B cell (primary cell): ENCODE data around the gene PGM5. TPM values are rescaled to one million over a fixed set of nuclear protein-coding genes. Genes with fewer than 3 reads are reported as not detected.

Source experiments
- ATAC-seq: fragments of 200-7000 bp; cut with Tn5 transposase; one replicate; pipeline ENCODE4 v1.10.0; 2021; ENCODE audit warnings: low read depth, mild to moderate bottlenecking, moderate number of reproducible peaks, moderate library complexity
- CTCF ChIA-PET: fragments of 350-600 bp; sonication (Branson Sonifier 250); formaldehyde crosslinking; loops from one replicate; lab custom pipeline; 2021; ENCODE audit warnings: antibody characterized with exemption, inconsistent platforms; lab: Charles Lee
- POLR2A ChIA-PET: fragments of 350-600 bp; sonication (Branson Sonifier 250); formaldehyde crosslinking; loops from one replicate; lab custom pipeline; 2021; ENCODE audit warnings: antibody characterized with exemption; lab: Charles Lee
- DNase-seq: peaks from one replicate; pipeline ENCODE4 v3.0.0; 2013
- H2AFZ ChIP-seq: 2 replicates; pipeline ENCODE4 v1.6.1; 2012; ENCODE audit warnings: mild to moderate bottlenecking, low read depth, low read length; ENCODE audit not compliant: insufficient read depth, poor library complexity, severe bottlenecking
- H3K27ac ChIP-seq, 2 donors: 1 replicate in 1 of 2; 2 replicates in 1 of 2; pipeline ENCODE4 v1.5.1; 2012 to 2013; ENCODE audit warnings: low read length in 2 of 2, mild to moderate bottlenecking in 2 of 2, moderate library complexity in 1 of 2
- H3K27me3 ChIP-seq, 4 experiments: fragments of 200-600 bp in 1 of 4; sonication (generic) in 1 of 4; replicated peaks in 1 of 4; 1 replicate in 2 of 4; 2 replicates in 2 of 4; pipeline versions ENCODE4 v1.6.1 to v1.7.0; 2013 to 2016; ENCODE audit warnings: low read length in 3 of 4, mild to moderate bottlenecking in 2 of 4, mixed read lengths in 1 of 4, moderate library complexity in 1 of 4; ENCODE audit not compliant: insufficient read depth in 4 of 4, control insufficient read depth in 3 of 4; ENCODE audit errors: control extremely low read depth in 1 of 4
- H3K36me3 ChIP-seq, 2 experiments: replicated peaks in 1 of 2; 1 replicate in 1 of 2; 2 replicates in 1 of 2; pipeline versions ENCODE4 v1.6.1 to v1.7.1; 2013; ENCODE audit warnings: low read length in 1 of 2; ENCODE audit not compliant: insufficient read depth in 2 of 2, control insufficient read depth in 1 of 2; ENCODE audit errors: control extremely low read depth in 1 of 2, extremely low read depth in 1 of 2
- H3K4me1 ChIP-seq, 2 donors: fragments of 200-600 bp in 1 of 2; sonication (generic) in 1 of 2; 1 replicate in 1 of 2; 2 replicates in 1 of 2; pipeline versions ENCODE4 v1.5.1 to v1.6.1; 2013 to 2017; ENCODE audit warnings: low read length in 2 of 2; ENCODE audit not compliant: control insufficient read depth in 2 of 2, insufficient read depth in 2 of 2
- H3K4me2 ChIP-seq: replicated peaks from 2 replicates; pipeline ENCODE3; 2012; ENCODE audit warnings: mild to moderate bottlenecking, low read depth, low read length; ENCODE audit not compliant: poor library complexity, severe bottlenecking
- H3K4me3 ChIP-seq, 5 experiments: fragments of 200-600 bp in 1 of 5; sonication (generic) in 1 of 5; 1 replicate in 3 of 5; 2 replicates in 2 of 5; pipeline versions ENCODE4 v1.5.1 to v1.7.0; 2011 to 2016; ENCODE audit warnings: low read length in 4 of 5, mild to moderate bottlenecking in 4 of 5, low read depth in 2 of 5, control low read depth in 1 of 5, moderate library complexity in 1 of 5; ENCODE audit not compliant: insufficient read depth in 1 of 5; ENCODE audit errors: control extremely low read depth in 1 of 5, extremely low read depth in 1 of 5
- H3K79me2 ChIP-seq: fragments of 200-600 bp; sonication (generic); one replicate; pipeline ENCODE4 v1.6.0; 2016; ENCODE audit warnings: low read length; ENCODE audit not compliant: control insufficient read depth, insufficient read depth
- H3K9ac ChIP-seq: fragments of 200-600 bp; sonication (generic); 2 replicates; pipeline ENCODE4 v1.6.1; 2017; ENCODE audit warnings: mild to moderate bottlenecking, low read length, moderate library complexity
- H3K9me3 ChIP-seq, 3 donors: one replicate each; pipeline versions ENCODE4 v1.6.1 to v1.7.1; 2013; ENCODE audit warnings: low read length in 2 of 3; ENCODE audit not compliant: control insufficient read depth in 2 of 3, insufficient read depth in 1 of 3; ENCODE audit errors: control extremely low read depth in 1 of 3
- H4K20me1 ChIP-seq: 2 replicates; pipeline ENCODE4 v1.6.0; 2012; ENCODE audit warnings: mild to moderate bottlenecking, low read length; ENCODE audit not compliant: insufficient read depth, control insufficient read depth, poor library complexity, severe bottlenecking
- H3K27ac Mint-ChIP-seq: one replicate; pipeline ENCODE4 v1.8.0; 2021; ENCODE audit warnings: mixed read lengths
- H3K27me3 Mint-ChIP-seq: one replicate; pipeline ENCODE4 v1.8.0; 2021; ENCODE audit warnings: mixed read lengths
- H3K4me1 Mint-ChIP-seq: one replicate; pipeline ENCODE4 v1.8.0; 2021; ENCODE audit warnings: mixed read lengths
- H3K4me3 Mint-ChIP-seq: one replicate; pipeline ENCODE4 v1.8.0; 2021; ENCODE audit warnings: mixed read lengths
- H3K9me3 Mint-ChIP-seq: one replicate; pipeline ENCODE4 v1.8.0; 2022; ENCODE audit warnings: mixed read lengths; ENCODE audit not compliant: insufficient read depth
- CTCF ChIP-seq: fragments of 200-600 bp; IDR thresholded peaks from one replicate; pipeline ENCODE4 v1.8.0; 2022; ENCODE audit warnings: antibody characterized with exemption, mild to moderate bottlenecking
- EZH2 ChIP-seq: IDR thresholded peaks from 2 replicates; pipeline ENCODE4 v1.6.1; 2012; ENCODE audit warnings: borderline replicate concordance, low read depth, mild to moderate bottlenecking, moderate library complexity, low read length; ENCODE audit not compliant: insufficient read depth, poor library complexity, severe bottlenecking
- WGBS: methylation state at CpG from one replicate; pipeline ENCODE4 v1.1.5; 2013; ENCODE audit warnings: missing lambda C conversion rate; ENCODE audit not compliant: insufficient coverage; 5-methylcytosine and 5-hydroxymethylcytosine counted together
- intact Hi-C: fragments of 100-400 bp; cut with micrococcal nuclease; formaldehyde crosslinking; loops from one replicate; pipeline ENCODE4 v1.10.0; 2022
- polyA plus RNA-seq: library from polyadenylated mRNA; depleted of rRNA; stranded (reverse); fragments of >200 nt; gene quantifications from 2 replicates; pipeline ENCODE4 v1.2.3, GENCODE V29; 2012
- total RNA-seq, 2 donors: library from RNA; stranded (reverse); fragments of 120-200 nt in 1 of 2; gene quantifications; 1 replicate in 1 of 2; 2 replicates in 1 of 2; pipeline versions ENCODE4 v1.2.3 to v1.2.4, GENCODE V29; 2013 to 2022

Gene PGM5
- total and polyA plus RNA-seq, 2 donors (not counting 1 experiment from before 2014, with no cell fraction given) = not detected

- no peak overlapping the region for H3K4me2 ChIP-seq
- no peaks in the 10 kb centered on the region for H3K4me1 ChIP-seq
- TF ChIP-seq EZH2 = no peak
- no peak for TF ChIP-seq CTCF
- H3K79me2 ChIP-seq = no peaks in the 10 kb centered on the region
- POLR2A ChIA-PET = no interaction called here
- H4K20me1 ChIP-seq = no peaks in the 10 kb centered on the region
- H3K9ac ChIP-seq = no peak overlapping the region
- H3K9me3 Mint-ChIP-seq = no peaks in the 10 kb centered on the region
- no peak overlapping the region for H3K4me3 Mint-ChIP-seq
- DNase-seq = no peak
- no peak for ATAC-seq
- H3K36me3 ChIP-seq = no peaks in the 10 kb centered on the region
- 92% methylated on average over 6 of the region's 13 CpGs for WGBS
- H3K9me3 ChIP-seq = no peaks in the 10 kb centered on the region
- H3K4me1 Mint-ChIP-seq = peaks cover 5% of the 10 kb centered on the region
- intact Hi-C loops = loop anchor here (10.0 kb wide), 1 partner anchor 50 kb away; no protein-coding TSS in a partner anchor
- no peaks in the 10 kb centered on the region for H3K27me3 ChIP-seq
- H3K27ac Mint-ChIP-seq = no peak overlapping the region
- CTCF ChIA-PET = no interaction called here
- H3K27ac ChIP-seq = no peak overlapping the region
- no peak overlapping the region for H3K4me3 ChIP-seq
- no peak overlapping the region for H2AFZ ChIP-seq
- peaks cover 20% of the 10 kb centered on the region for H3K27me3 Mint-ChIP-seq
Measured at GRCh38 chr9:68454579-68455334, 98.3 kb downstream of the PGM5 start.

- WGBS = no CpG with 5 or more reads among the region's 2 CpGs
- H3K36me3 ChIP-seq = no peaks in the 10 kb centered on the region
- no peak overlapping the region for H3K9ac ChIP-seq
- H3K4me3 ChIP-seq = no peak overlapping the region
- no peaks in the 10 kb centered on the region for H3K4me1 ChIP-seq
- TF ChIP-seq EZH2 (no peak), CTCF (no peak)
- H2AFZ ChIP-seq = no peak overlapping the region
- H3K79me2 ChIP-seq = no peaks in the 10 kb centered on the region
- no peaks in the 10 kb centered on the region for H3K9me3 ChIP-seq
- ChIA-PET POLR2A (no interaction called here), CTCF (no interaction called here)
- no peaks in the 10 kb centered on the region for H4K20me1 ChIP-seq
- DNase-seq = no peak
- H3K27me3 ChIP-seq = no peaks in the 10 kb centered on the region
- no peak overlapping the region for H3K27ac ChIP-seq
- Mint-ChIP-seq H3K4me1 (peaks cover 5% of the 10 kb centered on the region), H3K27me3 (peaks cover 18% of the 10 kb centered on the region), H3K27ac (no peak overlapping the region), H3K9me3 (no peaks in the 10 kb centered on the region), H3K4me3 (no peak overlapping the region)
- H3K4me2 ChIP-seq = no peak overlapping the region
- no peak for ATAC-seq
- intact Hi-C loops = loop anchor here (10.0 kb wide), 1 partner anchor 49 kb away; no protein-coding TSS in a partner anchor
Measured at GRCh38 chr9:68455451-68455850, 99.0 kb downstream of the PGM5 start.
